HG03196 (cell line): ENCODE results near the gene GRIN1.
"Not testable (repeated sequence)": the region's sequence is repeated elsewhere in the genome, so short reads cannot be mapped to it uniquely, and the experiment has no call there.

Source experiments
- ATAC-seq: cut with Tn5 transposase; IDR thresholded peaks from one replicate; pipeline ENCODE4 v1.9.1; 2021; ENCODE audit not compliant: unreplicated experiment

GRIN1 gene

GRCh38 chr9:137110911-137111787 lies 27.8 kb upstream of the GRIN1 start:
- ATAC-seq, result no peak

- ATAC-seq, result no peak
Measured at GRCh38 chr9:137111788-137112563, 27.0 kb upstream of the GRIN1 start.

- no peak for ATAC-seq
Measured at GRCh38 chr9:137112564-137113384, 26.2 kb upstream of the GRIN1 start.

GRCh38 chr9:137113385-137114159 lies 25.4 kb upstream of the GRIN1 start:
- no peak for ATAC-seq

- no peak for ATAC-seq
Measured at GRCh38 chr9:137114220-137114612, 24.7 kb upstream of the GRIN1 start.

- peak; percentile 57 for ATAC-seq
Measured at GRCh38 chr9:137114613-137115393, 24.2 kb upstream of the GRIN1 start, which contains the start of gene DPP7. DPP7 (minus strand) TSS chr9:137114733; CDS start chr9:137114713, 20 bp downstream.

- no peak for ATAC-seq
Measured at GRCh38 chr9:137115394-137116026, 23.4 kb upstream of the GRIN1 start.

- ATAC-seq, result no peak
Measured at GRCh38 chr9:137116027-137116507, 22.9 kb upstream of the GRIN1 start.

GRCh38 chr9:137116728-137117127 lies 22.2 kb upstream of the GRIN1 start:
- ATAC-seq, result no peak

GRCh38 chr9:137117269-137117731 lies 21.7 kb upstream of the GRIN1 start:
- ATAC-seq, result no peak

- ATAC-seq, result not testable (repeated sequence)
Measured at GRCh38 chr9:137118092-137118603, 20.8 kb upstream of the GRIN1 start.

GRCh38 chr9:137121927-137122795 lies 16.8 kb upstream of the GRIN1 start:
- not testable (repeated sequence) for ATAC-seq

- ATAC-seq, result not testable (repeated sequence)
Measured at GRCh38 chr9:137122796-137123467, 16.0 kb upstream of the GRIN1 start.

GRCh38 chr9:137123468-137123837 lies 15.5 kb upstream of the GRIN1 start:
- no peak for ATAC-seq

GRCh38 chr9:137123952-137124462 lies 14.9 kb upstream of the GRIN1 start:
- ATAC-seq, result not testable (repeated sequence)

GRCh38 chr9:137126786-137127185 lies 12.2 kb upstream of the GRIN1 start:
- ATAC-seq, result no peak
